ENCODE data around the gene ITPR2.

DNA sequence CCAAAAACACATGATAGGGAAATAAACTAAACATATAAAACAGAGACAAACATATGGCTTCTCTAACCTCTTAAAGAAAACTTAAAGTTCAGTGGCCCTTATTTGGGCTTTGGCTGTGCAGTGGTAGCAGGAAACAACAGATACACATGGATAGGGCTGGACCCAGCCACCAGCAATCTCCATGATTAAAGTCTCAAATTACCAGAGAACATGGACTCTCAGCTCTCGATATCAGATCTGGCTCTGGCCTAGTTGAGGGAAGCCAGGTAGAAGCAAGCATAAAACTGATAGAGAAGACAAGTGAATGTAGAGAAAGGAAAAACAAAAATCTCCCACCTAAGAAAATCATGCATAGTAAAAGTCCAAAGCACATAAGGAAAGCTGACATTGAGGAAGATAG lies 164.8 kb downstream of the ITPR2 start:
- TF ChIP-seq ZNF384 (IDR thresholded peaks at IDR 0.05) (no peak), SP1 (IDR thresholded peaks at IDR 0.05) (no peak), BHLHE40 (IDR thresholded peaks at IDR 0.05; ENCODE audit: borderline replicate concordance) (no peak), CTBP1 (IDR thresholded peaks at IDR 0.05; ENCODE audit: borderline replicate concordance) (no peak), NFRKB (IDR thresholded peaks at IDR 0.05) (no peak), FOXK2 (IDR thresholded peaks at IDR 0.05) (no peak), TARDBP (IDR thresholded peaks at IDR 0.05) (no peak), ELF4 (IDR thresholded peaks at IDR 0.05) (no peak)
- TF ChIP-seq, protein P1, sequence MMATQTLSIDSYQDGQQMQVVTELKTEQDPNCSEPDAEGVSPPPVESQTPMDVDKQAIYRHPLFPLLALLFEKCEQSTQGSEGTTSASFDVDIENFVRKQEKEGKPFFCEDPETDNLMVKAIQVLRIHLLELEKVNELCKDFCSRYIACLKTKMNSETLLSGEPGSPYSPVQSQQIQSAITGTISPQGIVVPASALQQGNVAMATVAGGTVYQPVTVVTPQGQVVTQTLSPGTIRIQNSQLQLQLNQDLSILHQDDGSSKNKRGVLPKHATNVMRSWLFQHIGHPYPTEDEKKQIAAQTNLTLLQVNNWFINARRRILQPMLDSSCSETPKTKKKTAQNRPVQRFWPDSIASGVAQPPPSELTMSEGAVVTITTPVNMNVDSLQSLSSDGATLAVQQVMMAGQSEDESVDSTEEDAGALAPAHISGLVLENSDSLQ (IDR thresholded peaks at IDR 0.05), result no peak
